ENCODE data around the gene ORAI3. TPM values are rescaled to one million over a fixed set of nuclear protein-coding genes. Genes with fewer than 3 reads are reported as not detected.

Gene ORAI3
- polyA plus RNA-seq, 3 donors, result 18.0 to 19.6 (median 19.2) TPM

GRCh38 chr16:30946671-30947540 is 2.0 kb upstream of the ORAI3 start:
- no peak for DNase-seq (ENCODE audit: low read depth in 3 of 3, low spot score in 2 of 3)

- no peak for DNase-seq (ENCODE audit: low read depth in 3 of 3, low spot score in 2 of 3)
These were observed 1.4 kb upstream of the ORAI3 start for GRCh38 chr16:30947541-30947858.

- DNase-seq (ENCODE audit: low read depth in 3 of 3, low spot score in 2 of 3), result peak; percentile 96 to 99 (median 97)
These were observed 805 bp upstream of the ORAI3 start for GRCh38 chr16:30947859-30948666.

GRCh38 chr16:30949650-30950515 is 1.0 kb downstream of the ORAI3 start:
- no peak for DNase-seq (ENCODE audit: low read depth in 3 of 3, low spot score in 2 of 3)

- DNase-seq (ENCODE audit: low read depth in 3 of 3, low spot score in 2 of 3), result no peak
These were observed 1.7 kb downstream of the ORAI3 start for GRCh38 chr16:30950516-30951065.

- no peak for DNase-seq (ENCODE audit: low read depth in 3 of 3, low spot score in 2 of 3)
These were observed 2.3 kb downstream of the ORAI3 start for GRCh38 chr16:30951193-30951592.

- no peak for DNase-seq (ENCODE audit: low read depth in 3 of 3, low spot score in 2 of 3)
These were observed 2.9 kb downstream of the ORAI3 start for GRCh38 chr16:30951750-30952149.

- DNase-seq (ENCODE audit: low read depth in 3 of 3, low spot score in 2 of 3), result no peak
These were observed 4.2 kb downstream of the ORAI3 start for GRCh38 chr16:30953111-30953510.

GRCh38 chr16:30953511-30954124 is 4.8 kb downstream of the ORAI3 start:
- peak in 1 of 3 donors; percentile 74 for DNase-seq (ENCODE audit: low read depth in 3 of 3, low spot score in 2 of 3)

- DNase-seq (ENCODE audit: low read depth in 3 of 3, low spot score in 2 of 3), result no peak
These were observed 6.1 kb downstream of the ORAI3 start for GRCh38 chr16:30954993-30955392.

- no peak for DNase-seq (ENCODE audit: low read depth in 3 of 3, low spot score in 2 of 3)
These were observed 8.0 kb downstream of the ORAI3 start for GRCh38 chr16:30956601-30957455.

GRCh38 chr16:30957456-30958174 is 8.7 kb downstream of the ORAI3 start, which contains the start of gene SETD1A:
TSS of gene SETD1A (plus strand) at chr16:30957754. CDS start at chr16:30958732, 978 bp downstream.
- peak; percentile 87 to 94 (median 91) for DNase-seq (ENCODE audit: low read depth in 3 of 3, low spot score in 2 of 3)

GRCh38 chr16:30958175-30959079 is 9.6 kb downstream of the ORAI3 start:
- DNase-seq (ENCODE audit: low read depth in 3 of 3, low spot score in 2 of 3), result no peak

- DNase-seq (ENCODE audit: low read depth in 3 of 3, low spot score in 2 of 3), result no peak
These were observed 12.5 kb downstream of the ORAI3 start for GRCh38 chr16:30961384-30961783.

GRCh38 chr16:30963925-30964511 is 15.2 kb downstream of the ORAI3 start:
- no peak for DNase-seq (ENCODE audit: low read depth in 3 of 3, low spot score in 2 of 3)

- DNase-seq (ENCODE audit: low read depth in 3 of 3, low spot score in 2 of 3), result no peak
These were observed 15.8 kb downstream of the ORAI3 start for GRCh38 chr16:30964574-30965226.

GRCh38 chr16:30965436-30965835 is 16.6 kb downstream of the ORAI3 start:
- DNase-seq (ENCODE audit: low read depth in 3 of 3, low spot score in 2 of 3), result no peak
